HL-60 (cell line): ENCODE results near the gene OR1K1.

Experiments
- CTCF ChIP-seq: IDR thresholded peaks from one replicate; pipeline ENCODE4 v1.5.1; 2011; ENCODE audit warnings: low read length, control low read depth, inconsistent platforms; ENCODE audit not compliant: insufficient read depth
- REST ChIP-seq: IDR thresholded peaks from 2 replicates; pipeline ENCODE4 v1.6.1; 2012; ENCODE audit warnings: low read depth; ENCODE audit not compliant: insufficient replicate concordance

GRCh38 chr9:122812736-122813135 lies 12.8 kb downstream of the OR1K1 start:
- TF ChIP-seq CTCF (no peak), REST (no peak)
